WTC11 (cell line): ENCODE results near the gene HHEX. TPM values are rescaled to one million over a fixed set of nuclear protein-coding genes. Genes with fewer than 3 reads are reported as not detected.

Source experiments
- ATAC-seq: fragments of 200-7000 bp; cut with Tn5 transposase; 2 replicates; pipeline ENCODE4 v1.10.0; 2021; ENCODE audit warnings: mild to moderate bottlenecking, moderate library complexity
- CTCF ChIA-PET: fragments of 300-600 bp; sonication (Branson Sonifier 250); formaldehyde crosslinking; loops from one replicate; lab custom pipeline; 2021; ENCODE audit warnings: antibody characterized with exemption; lab: Charles Lee
- POLR2A ChIA-PET: fragments of 350-600 bp; sonication (Branson Sonifier 250); formaldehyde crosslinking; loops from one replicate; lab custom pipeline; 2021; ENCODE audit warnings: antibody characterized with exemption; lab: Charles Lee
- DNase-seq: peaks from one replicate; pipeline ENCODE4 v3.0.0; 2021; ENCODE audit warnings: low spot score
- H3K27ac Mint-ChIP-seq: 2 replicates; pipeline ENCODE4 v1.8.0; 2021; ENCODE audit warnings: mixed read lengths
- H3K27me3 Mint-ChIP-seq: 2 replicates; pipeline ENCODE4 v1.8.0; 2021; ENCODE audit warnings: low read depth, mild to moderate bottlenecking, moderate library complexity, mixed read lengths
- H3K36me3 Mint-ChIP-seq: 2 replicates; pipeline ENCODE4 v1.8.0; 2021; ENCODE audit warnings: mixed read lengths
- H3K4me1 Mint-ChIP-seq: 2 replicates; pipeline ENCODE4 v1.8.0; 2022; ENCODE audit warnings: mixed read lengths
- H3K4me3 Mint-ChIP-seq: 2 replicates; pipeline ENCODE4 v1.8.0; 2021; ENCODE audit warnings: mild to moderate bottlenecking, moderate library complexity, mixed read lengths
- H3K9me3 Mint-ChIP-seq: 2 replicates; pipeline ENCODE4 v1.8.0; 2021; ENCODE audit warnings: mixed read lengths
- GABPB1 ChIP-seq: sonication (generic); formaldehyde crosslinking; IDR thresholded peaks from 2 replicates; pipeline ENCODE4 v1.8.1; 2023; ENCODE audit warnings: mild to moderate bottlenecking, missing genetic modification reagents
- MYBL2 ChIP-seq: sonication (generic); formaldehyde crosslinking; IDR thresholded peaks from 2 replicates; pipeline ENCODE4 v1.8.1; 2023; ENCODE audit warnings: mild to moderate bottlenecking, moderate library complexity, missing genetic modification reagents
- SMAD4 ChIP-seq: sonication (generic); formaldehyde crosslinking; IDR thresholded peaks from 2 replicates; pipeline ENCODE4 v1.8.0; 2022; ENCODE audit warnings: mild to moderate bottlenecking, missing genetic modification reagents
- TEAD4 ChIP-seq: sonication (generic); formaldehyde crosslinking; IDR thresholded peaks from 2 replicates; pipeline ENCODE4 v1.8.0; 2022; ENCODE audit warnings: mild to moderate bottlenecking, missing genetic modification reagents
- ZBTB21 ChIP-seq: sonication (generic); formaldehyde crosslinking; IDR thresholded peaks from 2 replicates; pipeline ENCODE4 v1.8.1; 2023; ENCODE audit warnings: mild to moderate bottlenecking, missing genetic modification reagents, borderline replicate concordance
- ZNF396 ChIP-seq: fragments of 250-450 bp; sonication (Bioruptor Pico); IDR thresholded peaks from 2 replicates; pipeline ENCODE4 v1.8.0; 2021; ENCODE audit warnings: mild to moderate bottlenecking, moderate library complexity, borderline replicate concordance
- total RNA-seq: library from RNA; stranded (reverse); gene quantifications from 3 replicates; pipeline ENCODE4 v1.2.3, GENCODE V29; 2021
- TF ChIP-seq, protein P1 (sequence below): fragments of 250-450 bp; sonication (Bioruptor Pico); IDR thresholded peaks from 2 replicates; pipeline ENCODE4 v1.9.0; 2021; ENCODE audit warnings: mild to moderate bottlenecking, borderline replicate concordance
- TF ChIP-seq, protein P2 (sequence below): sonication (generic); formaldehyde crosslinking; IDR thresholded peaks from 2 replicates; pipeline ENCODE4 v1.8.1; 2023; ENCODE audit warnings: mild to moderate bottlenecking, missing genetic modification reagents
- TF ChIP-seq, protein P3 (sequence below): fragments of 250-450 bp; sonication (Bioruptor Pico); IDR thresholded peaks from 2 replicates; pipeline ENCODE4 v2.1.2; 2022; ENCODE audit warnings: mild to moderate bottlenecking, moderate library complexity
- TF ChIP-seq, protein P4 (sequence below): sonication (generic); formaldehyde crosslinking; IDR thresholded peaks from 2 replicates; pipeline ENCODE4 v1.8.1; 2022; ENCODE audit warnings: missing genetic modification reagents, borderline replicate concordance
- TF ChIP-seq, protein P5 (sequence below): sonication (generic); formaldehyde crosslinking; IDR thresholded peaks from 2 replicates; pipeline ENCODE4 v1.8.1; 2022; ENCODE audit warnings: mild to moderate bottlenecking, moderate library complexity, missing genetic modification reagents
- TF ChIP-seq, protein P6 (sequence below): sonication (generic); formaldehyde crosslinking; IDR thresholded peaks from 2 replicates; pipeline ENCODE4 v1.8.0; 2022; ENCODE audit warnings: mild to moderate bottlenecking, missing genetic modification reagents
- TF ChIP-seq, protein P7 (sequence below): sonication (generic); formaldehyde crosslinking; IDR thresholded peaks from 2 replicates; pipeline ENCODE4 v1.8.1; 2023; ENCODE audit warnings: mild to moderate bottlenecking, moderate library complexity, missing genetic modification reagents

HHEX gene
- total RNA-seq, 1 experiment from 2014 or later, result 4.5 TPM

DNA sequence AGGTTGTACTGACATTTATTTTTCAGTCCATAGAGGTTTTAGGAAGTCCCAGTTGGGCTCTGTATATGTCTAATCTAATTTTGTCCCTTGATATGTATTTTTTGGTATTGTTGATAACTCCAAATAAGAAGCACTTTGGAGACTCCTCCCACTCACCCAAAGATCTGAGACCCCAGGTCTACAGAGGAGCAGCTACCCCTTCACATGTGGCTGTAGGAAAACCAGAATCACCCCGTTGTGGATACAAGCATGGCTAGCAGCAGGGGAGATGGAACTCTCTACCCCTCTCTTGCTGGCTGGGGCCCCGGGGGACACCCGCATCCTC lies 9.4 kb downstream of the HHEX start (continued):
- TF ChIP-seq, protein P1, sequence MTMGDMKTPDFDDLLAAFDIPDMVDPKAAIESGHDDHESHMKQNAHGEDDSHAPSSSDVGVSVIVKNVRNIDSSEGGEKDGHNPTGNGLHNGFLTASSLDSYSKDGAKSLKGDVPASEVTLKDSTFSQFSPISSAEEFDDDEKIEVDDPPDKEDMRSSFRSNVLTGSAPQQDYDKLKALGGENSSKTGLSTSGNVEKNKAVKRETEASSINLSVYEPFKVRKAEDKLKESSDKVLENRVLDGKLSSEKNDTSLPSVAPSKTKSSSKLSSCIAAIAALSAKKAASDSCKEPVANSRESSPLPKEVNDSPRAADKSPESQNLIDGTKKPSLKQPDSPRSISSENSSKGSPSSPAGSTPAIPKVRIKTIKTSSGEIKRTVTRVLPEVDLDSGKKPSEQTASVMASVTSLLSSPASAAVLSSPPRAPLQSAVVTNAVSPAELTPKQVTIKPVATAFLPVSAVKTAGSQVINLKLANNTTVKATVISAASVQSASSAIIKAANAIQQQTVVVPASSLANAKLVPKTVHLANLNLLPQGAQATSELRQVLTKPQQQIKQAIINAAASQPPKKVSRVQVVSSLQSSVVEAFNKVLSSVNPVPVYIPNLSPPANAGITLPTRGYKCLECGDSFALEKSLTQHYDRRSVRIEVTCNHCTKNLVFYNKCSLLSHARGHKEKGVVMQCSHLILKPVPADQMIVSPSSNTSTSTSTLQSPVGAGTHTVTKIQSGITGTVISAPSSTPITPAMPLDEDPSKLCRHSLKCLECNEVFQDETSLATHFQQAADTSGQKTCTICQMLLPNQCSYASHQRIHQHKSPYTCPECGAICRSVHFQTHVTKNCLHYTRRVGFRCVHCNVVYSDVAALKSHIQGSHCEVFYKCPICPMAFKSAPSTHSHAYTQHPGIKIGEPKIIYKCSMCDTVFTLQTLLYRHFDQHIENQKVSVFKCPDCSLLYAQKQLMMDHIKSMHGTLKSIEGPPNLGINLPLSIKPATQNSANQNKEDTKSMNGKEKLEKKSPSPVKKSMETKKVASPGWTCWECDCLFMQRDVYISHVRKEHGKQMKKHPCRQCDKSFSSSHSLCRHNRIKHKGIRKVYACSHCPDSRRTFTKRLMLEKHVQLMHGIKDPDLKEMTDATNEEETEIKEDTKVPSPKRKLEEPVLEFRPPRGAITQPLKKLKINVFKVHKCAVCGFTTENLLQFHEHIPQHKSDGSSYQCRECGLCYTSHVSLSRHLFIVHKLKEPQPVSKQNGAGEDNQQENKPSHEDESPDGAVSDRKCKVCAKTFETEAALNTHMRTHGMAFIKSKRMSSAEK (CRISPR knock-in tag), result no peak
- TF ChIP-seq SMAD4 (CRISPR knock-in tag) (no peak), ZBTB21 (CRISPR knock-in tag) (no peak), GABPB1 (no peak)
- TF ChIP-seq, protein P2, sequence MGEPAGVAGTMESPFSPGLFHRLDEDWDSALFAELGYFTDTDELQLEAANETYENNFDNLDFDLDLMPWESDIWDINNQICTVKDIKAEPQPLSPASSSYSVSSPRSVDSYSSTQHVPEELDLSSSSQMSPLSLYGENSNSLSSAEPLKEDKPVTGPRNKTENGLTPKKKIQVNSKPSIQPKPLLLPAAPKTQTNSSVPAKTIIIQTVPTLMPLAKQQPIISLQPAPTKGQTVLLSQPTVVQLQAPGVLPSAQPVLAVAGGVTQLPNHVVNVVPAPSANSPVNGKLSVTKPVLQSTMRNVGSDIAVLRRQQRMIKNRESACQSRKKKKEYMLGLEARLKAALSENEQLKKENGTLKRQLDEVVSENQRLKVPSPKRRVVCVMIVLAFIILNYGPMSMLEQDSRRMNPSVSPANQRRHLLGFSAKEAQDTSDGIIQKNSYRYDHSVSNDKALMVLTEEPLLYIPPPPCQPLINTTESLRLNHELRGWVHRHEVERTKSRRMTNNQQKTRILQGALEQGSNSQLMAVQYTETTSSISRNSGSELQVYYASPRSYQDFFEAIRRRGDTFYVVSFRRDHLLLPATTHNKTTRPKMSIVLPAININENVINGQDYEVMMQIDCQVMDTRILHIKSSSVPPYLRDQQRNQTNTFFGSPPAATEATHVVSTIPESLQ (CRISPR knock-in tag), result no peak
- TF ChIP-seq, protein P3, sequence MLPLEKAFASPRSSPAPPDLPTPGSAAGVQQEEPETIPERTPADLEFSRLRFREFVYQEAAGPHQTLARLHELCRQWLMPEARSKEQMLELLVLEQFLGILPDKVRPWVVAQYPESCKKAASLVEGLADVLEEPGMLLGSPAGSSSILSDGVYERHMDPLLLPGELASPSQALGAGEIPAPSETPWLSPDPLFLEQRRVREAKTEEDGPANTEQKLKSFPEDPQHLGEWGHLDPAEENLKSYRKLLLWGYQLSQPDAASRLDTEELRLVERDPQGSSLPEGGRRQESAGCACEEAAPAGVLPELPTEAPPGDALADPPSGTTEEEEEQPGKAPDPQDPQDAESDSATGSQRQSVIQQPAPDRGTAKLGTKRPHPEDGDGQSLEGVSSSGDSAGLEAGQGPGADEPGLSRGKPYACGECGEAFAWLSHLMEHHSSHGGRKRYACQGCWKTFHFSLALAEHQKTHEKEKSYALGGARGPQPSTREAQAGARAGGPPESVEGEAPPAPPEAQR (CRISPR knock-in tag), result no peak

DNA sequence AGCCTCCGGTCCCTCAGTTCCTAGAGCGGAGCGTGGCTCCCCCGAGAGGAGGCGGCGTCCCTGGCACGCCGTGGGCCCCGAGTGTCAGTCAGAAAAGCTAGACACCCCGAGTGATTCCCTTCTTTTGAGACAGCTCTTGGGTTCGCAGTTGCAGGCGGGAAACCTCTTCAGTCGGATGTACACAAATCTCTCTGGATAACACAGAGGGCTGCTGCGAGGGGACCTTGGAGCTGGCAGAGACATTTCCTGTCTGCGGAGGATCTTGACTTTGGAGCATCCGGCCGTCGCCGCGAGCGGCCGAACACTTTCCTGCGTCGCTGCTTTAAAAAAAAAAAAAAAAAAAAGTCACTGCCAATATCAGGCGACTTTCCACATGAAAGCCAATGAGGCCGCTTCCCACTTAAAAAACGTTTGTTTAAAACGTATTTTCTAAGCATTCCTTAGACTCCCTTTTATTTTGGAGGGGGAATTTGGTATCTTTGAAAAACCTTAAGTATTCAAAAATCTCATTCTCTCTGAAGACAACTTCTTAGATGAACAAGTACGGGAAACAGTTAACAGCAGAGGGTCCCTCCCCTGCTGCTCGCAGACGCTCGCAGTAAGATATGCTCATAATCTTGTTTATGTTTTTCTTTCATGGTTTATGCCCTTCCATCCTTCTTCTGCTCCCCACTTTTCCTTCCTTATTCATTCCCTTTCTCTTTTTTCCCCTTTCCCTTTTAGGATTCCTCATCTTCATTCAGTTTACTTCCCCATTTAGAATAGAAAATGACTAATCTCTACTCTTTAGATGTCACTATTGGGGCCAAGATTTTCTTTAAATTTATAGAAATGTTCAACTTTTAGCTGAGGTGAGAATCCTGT lies 10.0 kb downstream of the HHEX start:
- Mint-ChIP-seq H3K27me3 (peaks cover 66% of the 10 kb centered on the region), H3K4me3 (peak overlapping the region; percentile 79), H3K27ac (0 out of 2 replicates have a peak overlapping the region, but pooled peaks have one; percentile 49), H3K36me3 (0 out of 2 replicates have a peak, but pooled peaks cover 2% of the 10 kb centered on the region), H3K9me3 (no peaks in the 10 kb centered on the region), H3K4me1 (peaks cover 34% of the 10 kb centered on the region)
- ChIA-PET CTCF (interaction anchor here (0.6 to 1.5 kb wide), 6 partner anchors 9 to 263 kb away, joined by 3 to 4 read pairs (median 4); no protein-coding TSS in a partner anchor), POLR2A (no interaction called here)
- ATAC-seq, result peak; percentile 68
- DNase-seq, result peak; percentile 52
- TF ChIP-seq, protein P4, sequence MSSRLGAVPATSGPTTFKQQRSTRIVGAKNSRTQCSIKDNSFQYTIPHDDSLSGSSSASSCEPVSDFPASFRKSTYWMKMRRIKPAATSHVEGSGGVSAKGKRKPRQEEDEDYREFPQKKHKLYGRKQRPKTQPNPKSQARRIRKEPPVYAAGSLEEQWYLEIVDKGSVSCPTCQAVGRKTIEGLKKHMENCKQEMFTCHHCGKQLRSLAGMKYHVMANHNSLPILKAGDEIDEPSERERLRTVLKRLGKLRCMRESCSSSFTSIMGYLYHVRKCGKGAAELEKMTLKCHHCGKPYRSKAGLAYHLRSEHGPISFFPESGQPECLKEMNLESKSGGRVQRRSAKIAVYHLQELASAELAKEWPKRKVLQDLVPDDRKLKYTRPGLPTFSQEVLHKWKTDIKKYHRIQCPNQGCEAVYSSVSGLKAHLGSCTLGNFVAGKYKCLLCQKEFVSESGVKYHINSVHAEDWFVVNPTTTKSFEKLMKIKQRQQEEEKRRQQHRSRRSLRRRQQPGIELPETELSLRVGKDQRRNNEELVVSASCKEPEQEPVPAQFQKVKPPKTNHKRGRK (CRISPR knock-in tag), result 0 out of 2 replicates have a peak, but pooled peaks have one; percentile 74
- TF ChIP-seq, protein P5, sequence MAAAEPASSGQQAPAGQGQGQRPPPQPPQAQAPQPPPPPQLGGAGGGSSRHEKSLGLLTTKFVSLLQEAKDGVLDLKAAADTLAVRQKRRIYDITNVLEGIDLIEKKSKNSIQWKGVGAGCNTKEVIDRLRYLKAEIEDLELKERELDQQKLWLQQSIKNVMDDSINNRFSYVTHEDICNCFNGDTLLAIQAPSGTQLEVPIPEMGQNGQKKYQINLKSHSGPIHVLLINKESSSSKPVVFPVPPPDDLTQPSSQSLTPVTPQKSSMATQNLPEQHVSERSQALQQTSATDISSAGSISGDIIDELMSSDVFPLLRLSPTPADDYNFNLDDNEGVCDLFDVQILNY (CRISPR knock-in tag), result peak; percentile 46; the same call in 1 of the 2 replicates
- TF ChIP-seq TEAD4 (CRISPR knock-in tag), result no peak

DNA sequence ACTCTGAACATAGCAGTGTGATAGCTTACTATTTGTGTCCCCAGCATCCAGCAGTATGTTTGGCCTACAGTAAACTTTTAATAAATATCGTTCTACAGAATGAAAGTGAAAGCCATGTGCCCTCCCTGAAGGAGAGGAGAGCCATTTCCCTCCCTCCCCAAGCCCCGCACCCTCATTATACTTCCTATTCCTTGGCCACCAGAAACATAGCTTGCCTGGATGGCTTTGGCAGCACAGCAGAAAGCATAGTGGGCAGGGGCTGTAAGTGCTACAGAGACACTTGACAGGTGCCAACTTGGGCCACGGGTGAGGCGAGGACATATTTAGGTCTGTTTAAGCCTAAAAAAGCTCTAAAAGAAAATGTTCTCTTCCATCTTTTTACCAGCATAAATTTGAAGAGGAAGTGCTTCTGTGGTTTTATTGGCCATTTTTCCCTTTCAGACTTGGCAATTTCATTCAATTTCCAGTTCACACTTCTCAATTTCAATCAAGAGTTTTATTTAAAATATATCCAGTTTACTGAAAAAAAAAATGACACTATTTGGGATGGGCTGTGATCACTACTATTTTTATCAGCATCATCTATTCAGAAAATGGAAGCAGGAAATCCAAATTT lies 12.7 kb downstream of the HHEX start:
- H3K36me3 Mint-ChIP-seq, result no peaks in the 10 kb centered on the region
- H3K27ac Mint-ChIP-seq, result no peak overlapping the region
- H3K4me3 Mint-ChIP-seq, result no peak overlapping the region
- ATAC-seq (no peak), DNase-seq (no peak)
- H3K9me3 Mint-ChIP-seq, result no peaks in the 10 kb centered on the region
- H3K4me1 Mint-ChIP-seq, result peaks cover 20% of the 10 kb centered on the region
- ChIA-PET CTCF (interaction anchor here (1.1 kb wide), 1 partner anchor 141 kb away, joined by 6 read pairs; no protein-coding TSS in a partner anchor), POLR2A (no interaction called here)
- peaks cover 40% of the 10 kb centered on the region for H3K27me3 Mint-ChIP-seq
- TF ChIP-seq, protein P6, sequence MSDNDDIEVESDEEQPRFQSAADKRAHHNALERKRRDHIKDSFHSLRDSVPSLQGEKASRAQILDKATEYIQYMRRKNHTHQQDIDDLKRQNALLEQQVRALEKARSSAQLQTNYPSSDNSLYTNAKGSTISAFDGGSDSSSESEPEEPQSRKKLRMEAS (CRISPR knock-in tag), result no peak
- TF ChIP-seq MYBL2 (no peak), ZNF396 (CRISPR knock-in tag) (no peak)
- TF ChIP-seq, protein P7, sequence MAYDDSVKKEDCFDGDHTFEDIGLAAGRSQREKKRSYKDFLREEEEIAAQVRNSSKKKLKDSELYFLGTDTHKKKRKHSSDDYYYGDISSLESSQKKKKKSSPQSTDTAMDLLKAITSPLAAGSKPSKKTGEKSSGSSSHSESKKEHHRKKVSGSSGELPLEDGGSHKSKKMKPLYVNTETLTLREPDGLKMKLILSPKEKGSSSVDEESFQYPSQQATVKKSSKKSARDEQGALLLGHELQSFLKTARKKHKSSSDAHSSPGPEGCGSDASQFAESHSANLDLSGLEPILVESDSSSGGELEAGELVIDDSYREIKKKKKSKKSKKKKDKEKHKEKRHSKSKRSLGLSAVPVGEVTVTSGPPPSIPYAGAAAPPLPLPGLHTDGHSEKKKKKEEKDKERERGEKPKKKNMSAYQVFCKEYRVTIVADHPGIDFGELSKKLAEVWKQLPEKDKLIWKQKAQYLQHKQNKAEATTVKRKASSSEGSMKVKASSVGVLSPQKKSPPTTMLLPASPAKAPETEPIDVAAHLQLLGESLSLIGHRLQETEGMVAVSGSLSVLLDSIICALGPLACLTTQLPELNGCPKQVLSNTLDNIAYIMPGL, result no peak
